NCI-H2107 (cell line): ENCODE measurements around the gene RAD23B.

Experiments used
- DNase-seq: peaks from one replicate; lab custom pipeline; 2025; lab: John Stamatoyannopoulos, UW

Gene RAD23B

GRCh38 chr9:107336718-107337360 lies 53.8 kb downstream of the RAD23B start:
- DNase-seq, result no peak

- DNase-seq, result no peak
These were observed 54.9 kb downstream of the RAD23B start for GRCh38 chr9:107337676-107338590.

GRCh38 chr9:107338911-107339659 lies 56.0 kb downstream of the RAD23B start:
- no peak for DNase-seq

GRCh38 chr9:107340920-107341632 lies 58.0 kb downstream of the RAD23B start:
- peak; percentile 73 for DNase-seq

- no peak for DNase-seq
These were observed 59.5 kb downstream of the RAD23B start for GRCh38 chr9:107342476-107343161.

GRCh38 chr9:107345327-107345726 lies 62.2 kb downstream of the RAD23B start:
- no peak for DNase-seq

- DNase-seq, result no peak
These were observed 65.8 kb downstream of the RAD23B start for GRCh38 chr9:107348836-107349235.

GRCh38 chr9:107350443-107350842 lies 67.4 kb downstream of the RAD23B start:
- no peak for DNase-seq

GRCh38 chr9:107351382-107352045 lies 68.4 kb downstream of the RAD23B start:
- DNase-seq, result no peak

- DNase-seq, result no peak
These were observed 72.3 kb downstream of the RAD23B start for GRCh38 chr9:107355394-107355793.

GRCh38 chr9:107358986-107359385 lies 75.9 kb downstream of the RAD23B start:
- DNase-seq, result no peak

GRCh38 chr9:107360098-107360497 lies 77.0 kb downstream of the RAD23B start:
- DNase-seq, result no peak

- DNase-seq, result no peak
These were observed 78.7 kb downstream of the RAD23B start for GRCh38 chr9:107361816-107362215.

- DNase-seq, result no peak
These were observed 80.6 kb downstream of the RAD23B start for GRCh38 chr9:107363516-107364152.

- DNase-seq, result no peak
These were observed 84.8 kb downstream of the RAD23B start for GRCh38 chr9:107367727-107368502.

GRCh38 chr9:107368696-107369095 lies 85.6 kb downstream of the RAD23B start:
- DNase-seq, result no peak

GRCh38 chr9:107373809-107374208 lies 90.7 kb downstream of the RAD23B start:
- no peak for DNase-seq

GRCh38 chr9:107375001-107375400 lies 91.9 kb downstream of the RAD23B start:
- DNase-seq, result no peak

GRCh38 chr9:107375651-107376369 lies 92.7 kb downstream of the RAD23B start:
- DNase-seq, result no peak
